ENCODE results near the gene TMEM273. TPM values are rescaled to one million over a fixed set of nuclear protein-coding genes. Genes with fewer than 3 reads are reported as not detected.

Gene TMEM273
- total and polyA plus RNA-seq, 7 donors = 5.4 to 17.8 (median 11.0) TPM

DNA sequence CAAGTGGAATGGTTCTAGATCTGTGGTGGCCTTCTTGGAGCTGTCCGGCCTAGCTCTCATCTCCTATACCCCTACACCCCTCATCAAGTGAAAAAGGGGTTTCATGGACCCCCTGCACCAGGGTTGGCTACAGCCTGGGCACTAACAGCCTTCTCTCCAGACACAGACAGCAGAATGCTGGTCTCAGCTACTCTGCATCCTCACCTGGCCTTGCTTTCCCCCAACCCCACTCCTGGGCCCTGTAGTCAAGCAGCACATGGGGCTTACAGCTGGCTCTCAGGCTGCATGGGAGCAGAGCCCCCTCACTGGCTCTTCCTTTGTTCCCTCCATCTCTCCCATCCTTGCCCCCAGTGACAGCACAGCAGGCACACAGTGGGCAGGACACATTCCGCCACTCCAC, 20.8 kb upstream of the TMEM273 start:
- no peak for DNase-seq
- Histone ChIP-seq H3K27ac (no peak overlapping the region), H3K4me3 (no peak overlapping the region), H3K4me1 (no peaks in the 10 kb centered on the region), H3K27me3 (no peaks in the 10 kb centered on the region), H3K9me3 (no peaks in the 10 kb centered on the region), H3K36me3 (no peaks in the 10 kb centered on the region)
- TF ChIP-seq POLR2A (IDR thresholded peaks at IDR 0.05) (no peak), POLR2AphosphoS5 (IDR thresholded peaks at IDR 0.05) (no peak), EP300 (IDR thresholded peaks at IDR 0.05) (no peak)
- TF ChIP-seq, protein P1, sequence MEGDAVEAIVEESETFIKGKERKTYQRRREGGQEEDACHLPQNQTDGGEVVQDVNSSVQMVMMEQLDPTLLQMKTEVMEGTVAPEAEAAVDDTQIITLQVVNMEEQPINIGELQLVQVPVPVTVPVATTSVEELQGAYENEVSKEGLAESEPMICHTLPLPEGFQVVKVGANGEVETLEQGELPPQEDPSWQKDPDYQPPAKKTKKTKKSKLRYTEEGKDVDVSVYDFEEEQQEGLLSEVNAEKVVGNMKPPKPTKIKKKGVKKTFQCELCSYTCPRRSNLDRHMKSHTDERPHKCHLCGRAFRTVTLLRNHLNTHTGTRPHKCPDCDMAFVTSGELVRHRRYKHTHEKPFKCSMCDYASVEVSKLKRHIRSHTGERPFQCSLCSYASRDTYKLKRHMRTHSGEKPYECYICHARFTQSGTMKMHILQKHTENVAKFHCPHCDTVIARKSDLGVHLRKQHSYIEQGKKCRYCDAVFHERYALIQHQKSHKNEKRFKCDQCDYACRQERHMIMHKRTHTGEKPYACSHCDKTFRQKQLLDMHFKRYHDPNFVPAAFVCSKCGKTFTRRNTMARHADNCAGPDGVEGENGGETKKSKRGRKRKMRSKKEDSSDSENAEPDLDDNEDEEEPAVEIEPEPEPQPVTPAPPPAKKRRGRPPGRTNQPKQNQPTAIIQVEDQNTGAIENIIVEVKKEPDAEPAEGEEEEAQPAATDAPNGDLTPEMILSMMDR (IDR thresholded peaks at IDR 0.05) = no peak
- 61 to 83% methylated on average over 2 of the region's 2 CpGs for WGBS, 2 donors
- intact Hi-C loops (cut with DNase I) = no loop called here

GRCh38 chr10:49207936-49208487, 19.8 kb upstream of the TMEM273 start:
- Histone ChIP-seq H3K4me1 (no peaks in the 10 kb centered on the region), H3K4me3 (no peak overlapping the region), H3K9me3 (no peaks in the 10 kb centered on the region), H3K27ac (no peak overlapping the region), H3K36me3 (no peaks in the 10 kb centered on the region), H3K27me3 (no peaks in the 10 kb centered on the region)
- WGBS, 2 donors = 61 to 76% methylated on average over 9 of the region's 9 CpGs
- intact Hi-C loops (cut with DNase I) = no loop called here
- TF ChIP-seq POLR2AphosphoS5 (IDR thresholded peaks at IDR 0.05) = no peak
- no peak for TF ChIP-seq EP300 (IDR thresholded peaks at IDR 0.05)
- no peak for TF ChIP-seq POLR2A (IDR thresholded peaks at IDR 0.05)
- TF ChIP-seq, protein P1 (IDR thresholded peaks at IDR 0.05) = no peak
- DNase-seq = no peak

- TF ChIP-seq POLR2AphosphoS5 (IDR thresholded peaks at IDR 0.05) = no peak
- no peak for TF ChIP-seq POLR2A (IDR thresholded peaks at IDR 0.05)
- TF ChIP-seq, protein P1 (IDR thresholded peaks at IDR 0.05) = no peak
- no peak for TF ChIP-seq EP300 (IDR thresholded peaks at IDR 0.05)
- intact Hi-C loops (cut with DNase I) = no loop called here
- Histone ChIP-seq H3K27me3 (no peaks in the 10 kb centered on the region), H3K36me3 (no peaks in the 10 kb centered on the region), H3K9me3 (no peaks in the 10 kb centered on the region), H3K27ac (no peak overlapping the region), H3K4me1 (no peaks in the 10 kb centered on the region), H3K4me3 (no peak overlapping the region)
- WGBS, 2 donors = 69 to 79% methylated on average over 3 of the region's 3 CpGs
- DNase-seq = no peak
These were observed 18.9 kb upstream of the TMEM273 start for GRCh38 chr10:49207113-49207512.

- DNase-seq = no peak
- Histone ChIP-seq H3K9me3 (no peaks in the 10 kb centered on the region), H3K27ac (no peak overlapping the region), H3K27me3 (no peaks in the 10 kb centered on the region), H3K4me3 (no peak overlapping the region), H3K36me3 (no peaks in the 10 kb centered on the region), H3K4me1 (no peaks in the 10 kb centered on the region)
- WGBS, 2 donors = 70 to 76% methylated on average over 3 of the region's 3 CpGs
- TF ChIP-seq, protein P1 (IDR thresholded peaks at IDR 0.05) = no peak
- intact Hi-C loops (cut with DNase I) = no loop called here
These were observed 17.0 kb upstream of the TMEM273 start for GRCh38 chr10:49205206-49205605.

GRCh38 chr10:49204119-49204518, 15.9 kb upstream of the TMEM273 start:
- Histone ChIP-seq H3K4me1 (no peaks in the 10 kb centered on the region), H3K9me3 (no peaks in the 10 kb centered on the region), H3K27me3 (no peaks in the 10 kb centered on the region), H3K27ac (no peak overlapping the region), H3K4me3 (no peak overlapping the region), H3K36me3 (no peaks in the 10 kb centered on the region)
- TF ChIP-seq, protein P1 (IDR thresholded peaks at IDR 0.05) = no peak
- TF ChIP-seq POLR2A (IDR thresholded peaks at IDR 0.05) (no peak), EP300 (IDR thresholded peaks at IDR 0.05) (no peak), POLR2AphosphoS5 (IDR thresholded peaks at IDR 0.05) (no peak)
- no peak for DNase-seq
- WGBS, 2 donors = 57 to 81% methylated on average over 1 of the region's 1 CpG
- intact Hi-C loops (cut with DNase I) = no loop called here

Data from sigmoid colon (tissue), 7 donors.